COR-L47 (cell line): ENCODE results near the gene CLASRP.

Experiments
- DNase-seq: peaks from one replicate; lab custom pipeline; 2025; lab: John Stamatoyannopoulos, UW

CLASRP gene

GRCh38 chr19:45087531-45087930, 48.7 kb downstream of the CLASRP start:
- no peak for DNase-seq

GRCh38 chr19:45090034-45090433, 51.2 kb downstream of the CLASRP start:
- DNase-seq, result no peak

GRCh38 chr19:45090606-45091005, 51.8 kb downstream of the CLASRP start:
- DNase-seq, result no peak

GRCh38 chr19:45091031-45091923, 52.4 kb downstream of the CLASRP start:
- peak; percentile 99 for DNase-seq

- DNase-seq, result peak; percentile 99
These were observed 54.2 kb downstream of the CLASRP start, which contains the start of gene PPP1R37 for GRCh38 chr19:45092747-45093678. PPP1R37 (plus strand) TSS chr19:45093179; CDS start chr19:45093326, 147 bp downstream.

GRCh38 chr19:45094137-45094536, 55.3 kb downstream of the CLASRP start:
- no peak for DNase-seq

GRCh38 chr19:45094707-45095106, 55.9 kb downstream of the CLASRP start:
- no peak for DNase-seq

- no peak for DNase-seq
These were observed 56.9 kb downstream of the CLASRP start for GRCh38 chr19:45095496-45096413.

- no peak for DNase-seq
These were observed 57.9 kb downstream of the CLASRP start for GRCh38 chr19:45096700-45097099.

- no peak for DNase-seq
These were observed 58.6 kb downstream of the CLASRP start for GRCh38 chr19:45097450-45097775.

GRCh38 chr19:45097776-45098520, 59.1 kb downstream of the CLASRP start:
- DNase-seq, result no peak

- peak; percentile 67 for DNase-seq
These were observed 59.9 kb downstream of the CLASRP start for GRCh38 chr19:45098521-45099466.

GRCh38 chr19:45099467-45100191, 60.8 kb downstream of the CLASRP start:
- DNase-seq, result peak; percentile 28

GRCh38 chr19:45100201-45100600, 61.4 kb downstream of the CLASRP start:
- no peak for DNase-seq

- DNase-seq, result no peak
These were observed 62.0 kb downstream of the CLASRP start for GRCh38 chr19:45100846-45101252.

- no peak for DNase-seq
These were observed 63.0 kb downstream of the CLASRP start for GRCh38 chr19:45101806-45102205.

- DNase-seq, result no peak
These were observed 63.6 kb downstream of the CLASRP start for GRCh38 chr19:45102481-45102880.

- peak; percentile 67 for DNase-seq
These were observed 64.3 kb downstream of the CLASRP start for GRCh38 chr19:45103156-45103507.
